GM12878 (cell line): ENCODE measurements around the gene FAM219A.

Experiments
- EZH2 ChIP-seq: IDR thresholded peaks from 2 replicates; pipeline ENCODE4 v1.6.1; 2012; ENCODE audit warnings: low read depth, mild to moderate bottlenecking, control low read depth, inconsistent platforms, low read length, borderline replicate concordance; ENCODE audit not compliant: control insufficient read depth
- JUND ChIP-seq: IDR thresholded peaks from 2 replicates; pipeline ENCODE4 v1.6.1; 2012; ENCODE audit warnings: low read depth, mild to moderate bottlenecking, low read length, improper control_type of control experiment, moderate library complexity
- SMC3 ChIP-seq: IDR thresholded peaks from 2 replicates; pipeline ENCODE4 v1.6.1; 2011; ENCODE audit warnings: low read length, improper control_type of control experiment, borderline replicate concordance
- TF ChIP-seq, protein P1 (sequence below), 3 experiments: IDR thresholded peaks in 2 of 3; conservative IDR thresholded peaks in 1 of 3; 2 replicates each; pipeline ENCODE4 v1.5.1; 2011; ENCODE audit warnings: low read depth in 3 of 3, low read length in 3 of 3, mild to moderate bottlenecking in 3 of 3, control low read depth in 2 of 3, moderate library complexity in 2 of 3, inconsistent platforms in 1 of 3, mixed read lengths in 1 of 3; ENCODE audit not compliant: control insufficient read depth in 2 of 3, insufficient read depth in 1 of 3; ENCODE audit errors: extremely low read depth in 1 of 3
- TF ChIP-seq, protein P2 (sequence below): IDR thresholded peaks from 2 replicates; pipeline ENCODE4 v1.6.1; 2011; ENCODE audit warnings: mild to moderate bottlenecking, low read depth, low read length, moderate library complexity; ENCODE audit not compliant: insufficient replicate concordance

DNA sequence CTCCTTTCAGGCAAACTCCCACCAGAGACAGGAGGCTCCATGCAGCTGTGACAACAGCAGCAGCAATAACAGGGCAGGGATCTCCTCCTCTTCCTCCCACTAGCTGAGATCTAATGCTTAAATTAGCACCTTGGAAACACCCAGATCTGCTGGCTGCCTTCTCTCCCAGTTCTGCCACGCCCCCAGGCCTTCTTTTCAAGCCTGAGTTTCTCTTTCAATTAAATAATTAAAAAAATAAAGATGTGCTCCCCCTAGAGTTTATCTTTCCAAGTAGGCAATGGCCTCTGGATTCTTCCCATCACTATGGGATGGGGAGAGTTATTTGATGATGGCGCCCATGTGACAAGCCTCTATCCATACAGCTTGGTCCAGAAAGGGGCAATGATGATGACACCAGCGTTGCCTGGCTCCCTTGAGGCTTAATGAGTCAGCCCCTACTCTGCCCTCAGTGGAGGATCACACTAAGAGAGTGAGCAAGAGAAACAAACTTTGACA lies 3.8 kb downstream of the FAM219A start:
- TF ChIP-seq SMC3 = no peak
- TF ChIP-seq EZH2 = no peak
- no peak for TF ChIP-seq JUND
- TF ChIP-seq, protein P1, sequence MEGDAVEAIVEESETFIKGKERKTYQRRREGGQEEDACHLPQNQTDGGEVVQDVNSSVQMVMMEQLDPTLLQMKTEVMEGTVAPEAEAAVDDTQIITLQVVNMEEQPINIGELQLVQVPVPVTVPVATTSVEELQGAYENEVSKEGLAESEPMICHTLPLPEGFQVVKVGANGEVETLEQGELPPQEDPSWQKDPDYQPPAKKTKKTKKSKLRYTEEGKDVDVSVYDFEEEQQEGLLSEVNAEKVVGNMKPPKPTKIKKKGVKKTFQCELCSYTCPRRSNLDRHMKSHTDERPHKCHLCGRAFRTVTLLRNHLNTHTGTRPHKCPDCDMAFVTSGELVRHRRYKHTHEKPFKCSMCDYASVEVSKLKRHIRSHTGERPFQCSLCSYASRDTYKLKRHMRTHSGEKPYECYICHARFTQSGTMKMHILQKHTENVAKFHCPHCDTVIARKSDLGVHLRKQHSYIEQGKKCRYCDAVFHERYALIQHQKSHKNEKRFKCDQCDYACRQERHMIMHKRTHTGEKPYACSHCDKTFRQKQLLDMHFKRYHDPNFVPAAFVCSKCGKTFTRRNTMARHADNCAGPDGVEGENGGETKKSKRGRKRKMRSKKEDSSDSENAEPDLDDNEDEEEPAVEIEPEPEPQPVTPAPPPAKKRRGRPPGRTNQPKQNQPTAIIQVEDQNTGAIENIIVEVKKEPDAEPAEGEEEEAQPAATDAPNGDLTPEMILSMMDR (IDR thresholded peaks at IDR 0.05 in 2 of 3, conservative IDR thresholded peaks at IDR 0.05 in 1 of 3; ENCODE audit: control insufficient read depth in 2 of 3, extremely low read depth in 1 of 3, insufficient read depth in 1 of 3, low read depth in 3 of 3, low read length in 3 of 3) = no peak
- TF ChIP-seq, protein P2, sequence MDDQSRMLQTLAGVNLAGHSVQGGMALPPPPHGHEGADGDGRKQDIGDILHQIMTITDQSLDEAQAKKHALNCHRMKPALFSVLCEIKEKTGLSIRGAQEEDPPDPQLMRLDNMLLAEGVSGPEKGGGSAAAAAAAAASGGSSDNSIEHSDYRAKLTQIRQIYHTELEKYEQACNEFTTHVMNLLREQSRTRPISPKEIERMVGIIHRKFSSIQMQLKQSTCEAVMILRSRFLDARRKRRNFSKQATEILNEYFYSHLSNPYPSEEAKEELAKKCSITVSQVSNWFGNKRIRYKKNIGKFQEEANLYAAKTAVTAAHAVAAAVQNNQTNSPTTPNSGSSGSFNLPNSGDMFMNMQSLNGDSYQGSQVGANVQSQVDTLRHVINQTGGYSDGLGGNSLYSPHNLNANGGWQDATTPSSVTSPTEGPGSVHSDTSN = no peak
